GM19467 (cell line): ENCODE results near the gene GRIN2A.

ENCODE experiments used
- ATAC-seq: cut with Tn5 transposase; IDR thresholded peaks from one replicate; pipeline ENCODE4 v1.9.1; 2021; ENCODE audit warnings: mild to moderate bottlenecking, moderate library complexity; ENCODE audit not compliant: unreplicated experiment

Gene GRIN2A

DNA sequence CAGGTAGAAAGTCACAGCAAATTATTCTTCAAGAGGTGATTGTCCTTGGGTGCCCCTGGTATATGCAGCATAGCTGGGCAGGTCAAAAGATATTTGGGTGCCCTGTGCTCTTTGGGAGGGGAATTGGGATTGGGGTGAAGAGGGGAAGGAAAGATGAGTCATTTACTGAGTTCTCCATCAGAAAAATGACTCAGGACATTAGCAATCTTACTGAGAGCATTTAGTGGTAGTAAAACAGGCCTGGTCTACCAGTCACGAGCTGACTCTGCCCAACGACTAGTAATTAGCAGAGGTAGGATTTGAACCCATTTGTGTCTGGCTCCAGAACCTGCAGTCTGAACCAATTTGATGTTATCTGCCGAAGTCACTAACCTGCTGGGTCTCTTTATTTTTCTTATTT, 6.0 kb upstream of the GRIN2A start:
- ATAC-seq = no peak

DNA sequence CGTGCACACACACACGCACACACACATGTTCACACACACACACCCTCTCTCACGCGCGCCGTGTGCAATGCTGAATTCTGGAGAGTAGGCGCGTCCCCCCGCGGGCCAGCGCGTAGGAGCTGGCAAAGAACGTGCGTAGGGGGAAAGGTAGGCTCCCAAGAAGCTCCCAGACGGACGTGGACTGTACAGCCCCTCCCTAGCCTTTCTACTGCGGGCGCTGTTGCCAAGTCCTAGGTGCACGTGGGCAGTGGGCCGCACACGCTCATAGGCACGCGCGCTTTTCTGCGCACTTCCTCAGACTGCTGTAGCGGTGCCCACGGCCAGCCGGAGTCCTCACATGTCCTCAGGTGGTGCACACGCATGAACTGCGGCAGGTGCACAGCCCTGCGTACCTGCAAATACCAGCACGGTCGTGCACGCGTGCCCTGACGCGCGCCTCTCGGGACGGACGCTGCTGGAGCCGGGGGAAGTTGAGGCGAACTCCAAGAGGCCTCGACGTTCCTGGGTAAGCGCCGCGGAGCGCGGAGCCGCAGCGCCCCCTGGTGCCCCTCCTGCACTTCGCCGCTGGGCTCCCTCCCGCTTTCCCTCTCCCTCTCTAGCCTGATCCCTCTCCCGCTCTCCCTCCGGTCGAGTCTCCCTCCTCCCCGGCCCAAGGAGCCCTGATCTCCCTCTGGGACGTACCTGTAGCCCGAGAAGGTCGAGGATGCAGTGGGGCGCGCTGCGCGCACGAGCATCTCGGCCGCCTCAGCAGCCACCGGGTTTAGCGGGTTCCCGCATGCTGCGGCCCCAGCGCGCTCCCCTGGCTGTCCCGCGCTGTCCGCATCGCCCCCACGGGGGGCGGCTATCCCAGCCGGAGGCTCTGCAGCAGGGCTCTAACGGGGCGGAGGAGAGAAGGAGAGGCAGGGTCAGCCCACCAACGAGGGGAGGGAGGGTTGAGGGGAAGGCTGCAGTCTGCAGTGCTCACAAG, 749 bp downstream of the GRIN2A start:
- ATAC-seq = no peak

DNA sequence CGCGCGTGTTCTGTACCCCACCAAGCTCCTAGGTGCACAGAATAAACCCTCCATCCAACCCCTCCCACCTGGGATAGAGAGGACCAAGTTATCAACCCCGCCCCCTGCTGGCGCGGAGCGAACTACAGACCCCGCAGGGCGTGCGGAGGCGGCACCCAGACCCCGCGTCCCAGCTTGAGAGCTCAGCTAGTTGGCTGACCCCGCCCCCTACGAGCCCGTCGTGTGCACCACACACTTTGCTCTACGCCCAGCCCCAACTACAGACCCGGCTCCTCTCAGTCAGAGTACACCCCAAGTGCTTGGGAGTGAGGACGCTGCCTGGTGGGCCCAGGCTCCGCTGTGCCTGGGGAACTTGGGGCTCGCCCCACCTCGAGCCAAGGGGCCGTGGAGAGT, 1.5 kb downstream of the GRIN2A start:
- no peak for ATAC-seq

- no peak for ATAC-seq
Observed at GRCh38 chr16:10180042-10180770, 2.0 kb downstream of the GRIN2A start.

- no peak for ATAC-seq
Observed at GRCh38 chr16:10178526-10178925, 3.7 kb downstream of the GRIN2A start.

DNA sequence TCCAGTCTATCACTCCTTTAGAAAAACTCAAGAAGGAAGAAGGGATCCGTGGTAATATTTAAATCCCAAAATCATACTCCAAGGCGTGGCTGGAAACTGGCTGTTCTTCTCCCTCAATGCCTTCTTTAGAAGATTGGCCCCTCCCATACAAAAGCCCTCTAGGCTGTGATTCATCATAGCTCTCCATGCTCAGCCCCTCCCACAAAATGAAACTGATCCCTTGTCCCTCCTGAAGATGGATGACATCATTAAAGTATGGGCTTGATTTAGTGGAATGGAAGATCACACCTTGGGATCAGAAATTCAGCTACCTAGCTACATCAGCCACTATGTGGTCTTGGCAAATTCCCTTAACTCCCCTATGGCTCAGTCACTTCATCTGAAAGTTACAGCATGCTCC, 4.1 kb downstream of the GRIN2A start:
- no peak for ATAC-seq

GRCh38 chr16:10172848-10173655, 9.2 kb downstream of the GRIN2A start:
- ATAC-seq = no peak

DNA sequence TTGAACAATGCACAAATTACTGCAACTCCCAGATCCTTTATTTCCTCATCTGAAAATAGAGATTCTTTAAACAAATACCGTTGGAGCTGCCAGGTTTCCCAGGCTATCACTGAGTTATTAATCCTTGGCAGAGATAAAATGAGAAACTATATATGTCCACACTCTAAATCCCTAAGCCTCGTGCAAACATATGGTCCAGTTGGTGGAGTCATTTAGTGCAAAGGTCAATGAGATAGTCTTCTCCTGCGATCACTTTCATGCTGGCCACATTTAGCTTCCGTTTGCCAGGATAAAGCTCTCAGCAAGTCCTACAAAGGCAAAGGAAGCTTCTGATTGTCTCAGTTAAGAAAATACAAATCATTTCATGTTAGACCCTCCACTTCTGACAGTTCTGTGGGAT, 11.0 kb downstream of the GRIN2A start:
- ATAC-seq = no peak

DNA sequence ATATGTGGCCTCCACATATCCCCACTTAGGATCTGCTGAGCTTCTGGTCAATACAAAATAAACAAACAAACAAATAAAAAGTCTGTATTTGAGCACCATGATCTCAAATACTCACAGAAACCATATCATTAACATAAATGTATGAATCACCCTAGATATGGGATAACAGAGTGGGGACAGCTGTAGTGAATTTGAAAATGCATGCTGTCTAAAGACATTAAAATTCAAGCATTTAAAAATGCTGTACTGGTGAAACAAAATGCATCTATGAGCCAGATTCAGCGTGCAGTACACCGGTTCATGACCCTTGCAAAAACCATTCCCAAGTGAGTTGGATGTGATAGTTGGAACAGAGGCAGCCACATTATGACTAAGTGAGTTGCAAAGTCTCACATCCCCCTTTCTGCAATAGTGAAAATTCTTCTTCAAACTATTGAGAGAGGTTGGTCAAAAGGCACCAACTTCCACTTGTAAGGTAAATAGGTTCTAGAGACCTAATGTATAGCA, 12.3 kb downstream of the GRIN2A start:
- no peak for ATAC-seq

GRCh38 chr16:10169031-10169430, 13.2 kb downstream of the GRIN2A start:
- ATAC-seq = no peak

DNA sequence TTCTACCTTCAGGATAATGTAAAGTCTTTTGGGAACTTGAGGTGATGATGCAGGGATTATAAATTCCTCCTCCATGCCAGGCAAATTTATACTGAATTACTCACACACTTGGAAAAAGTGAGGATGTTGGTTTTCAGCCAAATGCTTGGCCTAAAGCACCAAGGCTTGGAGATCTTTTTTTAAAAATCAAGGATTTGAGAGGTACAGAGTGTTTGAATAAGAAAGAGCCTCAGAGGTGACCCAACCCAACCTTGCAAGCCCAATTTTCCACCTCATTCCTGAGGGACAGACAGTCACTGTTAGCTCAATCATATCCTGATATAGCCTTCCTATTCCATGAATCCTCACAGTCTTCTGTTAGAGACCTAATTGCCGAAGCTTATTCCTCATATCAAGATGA, 14.0 kb downstream of the GRIN2A start:
- ATAC-seq = no peak

GRCh38 chr16:10165643-10166042, 16.6 kb downstream of the GRIN2A start:
- no peak for ATAC-seq

- no peak for ATAC-seq
Observed at GRCh38 chr16:10162981-10163380, 19.2 kb downstream of the GRIN2A start.

- no peak for ATAC-seq
Observed at GRCh38 chr16:10156099-10156498, 26.1 kb downstream of the GRIN2A start.

DNA sequence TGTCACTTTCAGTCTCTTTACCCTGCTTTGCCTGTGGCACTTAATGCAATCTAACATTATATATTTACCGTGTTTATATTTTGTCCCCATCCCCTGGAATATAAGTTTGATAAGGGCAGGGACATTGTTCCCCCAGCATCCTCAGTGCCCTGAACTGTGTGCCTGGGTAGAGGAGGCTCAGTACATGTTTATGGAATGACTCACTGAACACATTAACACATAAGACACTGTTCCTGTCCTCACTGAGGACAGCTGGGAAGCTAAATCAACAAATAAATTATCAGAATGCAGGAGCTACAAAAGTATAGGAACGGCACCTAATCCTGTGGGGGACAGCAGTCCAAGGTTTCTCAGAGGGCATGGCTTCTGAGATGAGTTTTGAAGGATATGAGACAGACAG, 27.8 kb downstream of the GRIN2A start:
- ATAC-seq = no peak

GRCh38 chr16:10153985-10154384, 28.2 kb downstream of the GRIN2A start:
- no peak for ATAC-seq

DNA sequence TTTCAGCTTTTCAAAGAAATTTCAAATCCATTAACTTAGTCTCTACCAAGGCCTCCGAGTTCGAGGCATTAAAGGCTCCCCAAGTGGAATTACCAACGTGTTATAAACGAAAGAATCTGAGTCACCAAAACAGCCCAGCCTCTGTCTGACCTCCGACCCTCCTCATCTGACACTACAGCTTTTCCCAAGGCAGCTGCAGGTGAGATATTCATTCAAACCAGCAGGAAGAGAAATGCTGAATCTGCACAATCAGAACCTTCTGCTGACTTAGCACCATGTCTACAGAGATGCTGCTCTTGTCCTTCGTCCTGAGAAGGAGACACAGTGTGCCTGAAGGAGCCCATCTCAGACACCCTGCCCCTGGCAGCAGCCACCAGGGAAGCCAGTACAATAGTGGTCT, 30.5 kb downstream of the GRIN2A start:
- ATAC-seq = no peak

DNA sequence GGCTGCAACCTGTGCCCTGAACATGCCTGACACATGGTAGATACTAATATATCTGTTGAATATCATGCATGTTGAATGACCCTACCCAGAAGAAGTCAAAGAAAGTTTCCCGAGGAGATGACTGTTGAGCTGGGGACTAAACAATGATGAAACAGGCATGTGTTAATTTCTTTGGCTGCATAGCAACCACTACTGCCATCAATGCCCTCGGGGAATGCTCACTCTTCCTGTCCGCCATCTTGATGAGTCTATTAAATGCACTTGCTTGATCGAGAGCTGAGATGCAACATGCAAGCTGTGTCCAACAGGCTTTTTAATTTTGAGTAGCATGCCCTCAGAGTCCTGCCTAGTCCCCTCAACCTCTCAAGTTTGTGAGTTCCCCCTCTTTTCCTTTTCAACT, 31.3 kb downstream of the GRIN2A start:
- ATAC-seq = no peak

GRCh38 chr16:10145542-10146035, 36.6 kb downstream of the GRIN2A start:
- ATAC-seq = no peak

DNA sequence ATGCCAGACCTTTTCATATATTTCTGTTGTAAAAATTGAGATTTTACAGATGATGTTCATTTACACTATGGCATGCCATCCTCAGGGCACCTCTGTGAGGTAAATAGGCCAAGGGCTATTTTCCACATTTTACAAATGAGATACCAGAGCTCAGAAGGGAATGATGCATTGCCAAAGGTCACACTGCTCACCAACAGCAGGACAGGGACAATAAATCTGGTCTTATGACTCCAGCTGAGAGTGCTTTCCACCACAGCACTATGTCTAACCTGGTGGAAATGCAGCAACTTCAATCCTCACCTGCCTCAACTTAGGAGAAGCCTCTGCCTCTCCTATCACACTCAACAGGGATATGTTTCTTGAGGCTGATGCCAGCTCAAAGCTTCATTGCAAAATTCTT, 40.6 kb downstream of the GRIN2A start:
- no peak for ATAC-seq

GRCh38 chr16:10138881-10139280, 43.3 kb downstream of the GRIN2A start:
- no peak for ATAC-seq
